ENCODE data around the gene PIAS1.
"Not testable (repeated sequence)": the region's sequence is repeated elsewhere in the genome, so short reads cannot be mapped to it uniquely, and the experiment has no call there.

PIAS1 gene

GRCh38 chr15:68222432-68222743 is 168.3 kb downstream of the PIAS1 start:
- DNase-seq = not testable (repeated sequence)

GRCh38 chr15:68223171-68223570 is 169.1 kb downstream of the PIAS1 start:
- no peak for DNase-seq

GRCh38 chr15:68224108-68224507 is 170.0 kb downstream of the PIAS1 start:
- no peak for DNase-seq

- DNase-seq = no peak
Measured at GRCh38 chr15:68224546-68225250, 170.6 kb downstream of the PIAS1 start.

GRCh38 chr15:68225442-68225841 is 171.3 kb downstream of the PIAS1 start:
- not testable (repeated sequence) for DNase-seq

GRCh38 chr15:68227643-68228142 is 173.6 kb downstream of the PIAS1 start:
- no peak for DNase-seq

GRCh38 chr15:68228143-68228970 is 174.2 kb downstream of the PIAS1 start:
- peak; percentile 36 to 57 for DNase-seq

GRCh38 chr15:68228971-68229385 is 174.9 kb downstream of the PIAS1 start:
- DNase-seq = peak in 1 of 2 experiments; percentile 57

- peak; percentile 71 to 90 for DNase-seq
Measured at GRCh38 chr15:68229386-68230156, 175.5 kb downstream of the PIAS1 start, which contains the start of gene CLN6. TSS of gene CLN6 (minus strand) at chr15:68229728. CDS start at chr15:68229584, 144 bp downstream.

- DNase-seq = peak in 1 of 2 experiments; percentile 12
Measured at GRCh38 chr15:68230157-68231100, 176.3 kb downstream of the PIAS1 start.

- no peak for DNase-seq
Measured at GRCh38 chr15:68231102-68231818, 177.1 kb downstream of the PIAS1 start.

GRCh38 chr15:68232449-68232848 is 178.3 kb downstream of the PIAS1 start:
- no peak for DNase-seq

GRCh38 chr15:68232937-68233336 is 178.8 kb downstream of the PIAS1 start:
- DNase-seq = no peak

- DNase-seq = no peak
Measured at GRCh38 chr15:68234060-68234459, 179.9 kb downstream of the PIAS1 start.

GRCh38 chr15:68234520-68234919 is 180.4 kb downstream of the PIAS1 start:
- DNase-seq = not testable (repeated sequence)

- DNase-seq = no peak
Measured at GRCh38 chr15:68235022-68235421, 180.9 kb downstream of the PIAS1 start.

- no peak for DNase-seq
Measured at GRCh38 chr15:68239025-68239424, 184.9 kb downstream of the PIAS1 start.

GRCh38 chr15:68241088-68241935 is 187.2 kb downstream of the PIAS1 start:
- DNase-seq = no peak

All from NCI-H526 (cell line).